ENCODE data around the gene FAM216B.
"Not testable (repeated sequence)": the region's sequence is repeated elsewhere in the genome, so short reads cannot be mapped to it uniquely, and the experiment has no call there.

Gene FAM216B

DNA sequence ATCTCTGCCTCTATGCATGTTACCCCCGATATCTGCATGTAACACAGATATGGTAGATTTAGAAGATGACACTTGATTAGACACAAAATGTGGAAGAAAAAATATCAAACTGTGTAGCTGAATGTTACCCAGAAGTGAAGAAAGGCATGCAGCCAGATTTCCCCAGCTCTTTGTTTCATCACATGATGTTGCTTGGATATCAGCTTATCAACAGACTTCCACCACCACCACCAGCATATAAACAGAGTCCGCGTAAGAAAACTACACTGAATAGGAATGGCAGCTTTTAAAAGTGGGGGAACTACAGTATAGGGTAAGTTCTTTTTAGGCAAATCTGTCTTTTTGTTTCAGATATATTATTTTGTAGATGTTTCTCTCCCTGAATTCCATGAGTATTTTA lies at the start of gene FAM216B:
Gene FAM216B, plus strand, starts transcription at position 233 of the 400 bp plus-strand sequence. CDS start 2,484 bp downstream, outside the sequence.
- no peak for DNase-seq

GRCh38 chr13:42732073-42732472 lies 49.3 kb upstream of the FAM216B start:
- no peak for DNase-seq

- no peak for DNase-seq
These were observed 48.3 kb upstream of the FAM216B start for GRCh38 chr13:42733046-42733445.

DNA sequence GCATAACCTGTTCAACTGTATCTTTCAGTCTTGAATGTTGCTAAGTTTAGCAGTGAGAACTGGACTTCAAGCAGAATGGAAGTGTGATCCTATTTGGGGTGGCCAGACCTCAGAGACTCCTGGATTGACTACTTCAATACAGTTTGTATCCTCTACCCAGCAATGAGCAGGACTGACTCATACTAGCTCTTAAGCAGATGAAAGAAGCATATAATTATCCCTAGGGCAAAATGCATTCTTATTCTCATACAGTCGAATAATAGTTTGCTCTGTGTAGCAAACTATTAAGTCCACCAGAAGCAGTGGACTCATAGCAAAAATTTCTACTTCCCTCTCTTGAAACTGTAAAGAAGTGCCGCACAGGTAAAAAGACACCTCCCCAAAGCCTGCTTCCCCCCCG lies 46.4 kb upstream of the FAM216B start:
- no peak for DNase-seq

DNA sequence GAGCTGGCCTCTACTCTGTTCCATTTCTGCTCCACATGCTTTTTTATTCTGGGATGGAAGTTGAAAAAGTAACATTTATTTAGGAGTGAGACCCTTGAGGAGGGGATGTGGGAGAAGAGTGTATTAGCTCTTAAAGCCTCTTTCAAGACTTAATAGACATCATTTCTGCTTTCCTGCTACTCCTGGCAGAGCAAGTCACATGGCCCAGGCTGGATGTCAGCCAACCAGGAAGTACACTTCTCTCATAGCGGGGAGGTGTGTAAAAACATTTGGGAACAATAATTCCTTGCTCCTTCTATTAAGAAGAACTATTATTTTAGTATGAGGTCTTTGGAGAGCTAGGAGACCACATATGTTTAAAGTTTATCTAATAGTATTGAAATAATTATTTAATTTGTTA lies 40.6 kb upstream of the FAM216B start:
- DNase-seq = no peak

GRCh38 chr13:42741914-42742313 lies 39.5 kb upstream of the FAM216B start:
- DNase-seq = no peak

DNA sequence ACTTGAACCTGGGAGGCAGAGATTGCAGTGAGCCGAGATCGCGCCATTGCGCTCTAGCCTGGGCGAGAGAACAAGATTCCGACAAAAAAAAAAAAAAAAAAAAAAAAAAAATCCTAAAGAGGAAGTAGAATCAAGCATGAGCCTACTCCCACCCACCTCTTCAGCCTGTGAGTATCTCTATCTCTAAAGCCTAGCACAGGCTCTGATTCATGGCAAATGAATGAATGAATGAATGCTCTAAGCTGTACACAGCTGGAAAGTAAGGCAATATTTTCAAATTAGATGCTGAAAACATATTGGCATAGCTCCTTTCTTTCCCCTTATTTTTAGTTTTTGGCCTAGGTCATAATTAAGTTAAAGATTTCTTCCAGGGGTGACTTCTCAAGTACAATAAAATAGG lies 35.7 kb upstream of the FAM216B start:
- DNase-seq = no peak

DNA sequence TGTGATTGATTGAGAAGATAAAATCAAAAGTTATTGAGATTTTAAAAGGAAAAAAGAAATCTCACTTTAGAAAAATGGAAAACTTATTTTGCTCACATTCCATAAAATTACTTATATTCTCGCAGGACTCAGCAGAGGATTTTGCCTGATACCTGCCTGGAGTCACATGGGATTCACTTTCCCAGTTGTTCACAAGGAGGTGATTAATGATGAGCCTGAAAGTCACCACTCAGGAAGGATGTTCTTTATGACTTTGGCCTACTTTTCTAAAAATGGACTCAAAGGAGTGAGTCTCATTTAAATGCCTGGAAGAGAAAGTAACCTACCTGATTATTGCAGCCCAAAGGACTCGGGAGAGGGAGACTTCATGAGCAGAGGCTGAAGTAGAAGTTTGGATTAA lies 34.5 kb upstream of the FAM216B start:
- DNase-seq = no peak

- no peak for DNase-seq
These were observed 33.9 kb upstream of the FAM216B start for GRCh38 chr13:42747399-42747873.

- DNase-seq = no peak
These were observed 30.6 kb upstream of the FAM216B start for GRCh38 chr13:42750794-42751193.

- DNase-seq = no peak
These were observed 29.7 kb upstream of the FAM216B start for GRCh38 chr13:42751693-42752092.

GRCh38 chr13:42752731-42753130 lies 28.7 kb upstream of the FAM216B start:
- no peak for DNase-seq

DNA sequence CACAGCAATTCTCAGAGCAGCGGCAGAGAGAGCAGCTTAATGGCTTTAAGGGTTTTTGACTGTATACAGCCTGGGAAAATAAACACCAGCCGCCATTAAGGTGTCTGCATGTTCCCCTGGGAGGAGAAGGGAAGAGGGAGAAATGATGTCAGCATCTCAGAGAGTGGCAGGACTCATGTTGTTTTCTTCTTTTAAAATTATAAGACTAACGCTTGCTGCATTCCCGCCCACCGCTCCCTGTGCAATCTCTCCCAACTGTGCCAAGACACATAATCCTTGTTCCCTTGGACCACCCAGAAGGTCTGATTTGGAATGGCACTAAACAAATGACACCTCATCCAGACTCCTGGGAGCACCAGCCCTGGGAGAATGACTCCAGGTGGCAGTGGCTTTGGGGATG lies 27.7 kb upstream of the FAM216B start:
- no peak for DNase-seq

- no peak for DNase-seq
These were observed 26.4 kb upstream of the FAM216B start for GRCh38 chr13:42754801-42755510.

DNA sequence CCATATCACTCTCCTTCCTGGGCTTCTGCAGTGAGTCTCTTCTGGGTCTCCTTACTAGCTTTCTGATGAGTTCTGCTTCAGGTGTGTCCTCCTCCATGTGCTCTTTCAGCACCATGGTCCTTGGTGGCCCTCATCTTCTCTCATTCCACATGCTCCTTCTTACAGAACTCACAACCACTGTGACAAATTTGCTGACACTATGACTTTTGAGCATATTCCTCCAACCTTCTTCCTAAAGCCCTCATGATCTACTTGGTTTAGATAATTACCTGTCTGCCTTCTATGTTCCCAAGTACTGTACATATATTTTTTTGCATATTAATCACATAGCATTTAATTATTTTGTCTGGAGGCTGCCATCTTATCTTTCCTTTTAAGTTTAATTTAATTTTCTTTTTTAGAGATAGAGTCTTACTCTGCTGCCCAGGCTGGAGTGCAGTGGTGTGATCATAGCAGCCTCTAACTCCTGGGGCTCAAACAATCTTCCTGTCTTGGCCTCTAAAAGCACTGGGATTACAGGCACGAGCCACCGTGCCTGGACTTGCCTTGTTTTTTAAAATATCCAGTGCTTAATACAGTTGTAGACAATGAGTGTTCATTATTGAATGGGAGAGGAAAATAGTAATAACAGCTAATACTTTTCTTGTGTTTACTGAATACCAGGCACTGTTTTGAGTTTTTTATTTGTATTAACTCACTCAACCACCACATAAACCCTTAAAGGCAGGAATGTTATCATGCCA lies 23.5 kb upstream of the FAM216B start:
- no peak for DNase-seq

GRCh38 chr13:42758515-42758914 lies 22.9 kb upstream of the FAM216B start:
- DNase-seq = no peak

DNA sequence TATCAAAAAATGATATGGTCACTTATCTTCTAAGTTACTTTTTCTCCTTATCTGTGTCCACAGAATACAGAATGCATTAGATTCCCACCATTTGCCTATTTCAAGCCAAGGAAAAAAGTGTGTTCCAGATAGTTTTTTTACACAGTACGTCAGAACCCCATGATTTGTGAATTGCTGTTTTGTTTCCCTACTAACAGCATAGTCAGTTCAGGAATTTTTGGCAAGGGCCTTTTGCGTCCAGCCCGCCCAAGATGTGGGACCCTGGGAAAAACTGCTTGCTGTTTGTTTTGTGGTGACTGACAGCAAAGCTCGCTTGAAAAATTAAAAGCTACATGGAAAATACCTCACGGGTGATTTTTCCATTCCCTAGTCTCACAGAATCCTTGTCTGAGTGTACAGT lies 20.4 kb upstream of the FAM216B start:
- no peak for DNase-seq

DNA sequence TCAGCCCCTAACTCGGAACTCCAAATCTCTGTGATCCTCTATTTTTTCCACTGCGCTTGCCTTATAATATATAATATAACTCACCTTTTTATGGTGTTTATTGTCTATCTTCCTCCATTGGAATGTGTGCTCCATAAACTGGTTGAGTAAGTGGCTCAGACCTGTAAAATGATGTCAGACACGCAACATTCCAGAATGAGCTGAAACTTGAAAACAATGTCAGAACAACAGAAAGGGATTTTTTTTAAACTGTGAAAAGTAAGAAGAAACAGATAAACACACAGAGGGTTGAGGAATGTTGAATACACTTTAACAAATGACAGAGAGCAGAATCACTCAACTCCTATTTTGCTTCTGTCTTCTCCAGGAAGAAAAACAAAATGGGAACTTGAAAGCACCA lies 19.1 kb upstream of the FAM216B start:
- DNase-seq = no peak

DNA sequence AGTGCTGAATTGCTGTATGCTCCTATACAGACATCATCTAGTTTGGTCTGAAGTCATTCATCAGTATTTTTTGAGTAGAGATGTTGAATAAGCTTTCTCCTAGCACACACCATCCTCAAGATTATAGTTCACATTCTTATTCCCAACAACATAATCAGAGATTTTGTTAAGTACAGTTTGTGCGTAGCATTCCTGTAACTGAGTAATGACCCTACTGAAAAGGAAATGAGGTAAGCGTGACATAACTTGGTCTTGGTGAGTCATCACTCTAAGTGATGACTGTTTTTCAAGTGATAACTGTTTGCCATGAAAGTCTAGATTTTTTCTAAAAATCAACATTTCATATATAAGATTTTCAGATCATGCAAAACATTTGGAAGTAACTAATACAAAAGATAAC lies 18.5 kb upstream of the FAM216B start:
- DNase-seq = no peak

- no peak for DNase-seq
These were observed 15.4 kb upstream of the FAM216B start for GRCh38 chr13:42766016-42766415.

DNA sequence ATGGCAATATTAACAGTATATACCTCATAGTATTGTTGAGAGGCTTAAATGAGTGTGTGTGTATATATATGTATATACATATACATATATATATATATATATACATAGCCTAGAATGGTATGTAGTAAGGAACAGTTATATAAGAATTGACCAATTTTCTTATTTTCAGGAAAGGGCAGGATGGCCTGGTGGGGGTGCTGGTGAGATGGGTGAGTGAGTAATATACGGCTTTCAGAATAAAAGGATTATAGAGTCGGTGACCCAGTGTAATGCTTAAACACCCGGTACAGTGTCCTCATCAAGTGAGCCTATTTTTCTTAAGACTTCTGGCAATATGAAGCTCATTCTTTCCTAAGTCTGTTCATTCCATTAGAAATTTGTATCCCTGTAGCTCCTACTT lies 11.7 kb upstream of the FAM216B start:
- DNase-seq = no peak

DNA sequence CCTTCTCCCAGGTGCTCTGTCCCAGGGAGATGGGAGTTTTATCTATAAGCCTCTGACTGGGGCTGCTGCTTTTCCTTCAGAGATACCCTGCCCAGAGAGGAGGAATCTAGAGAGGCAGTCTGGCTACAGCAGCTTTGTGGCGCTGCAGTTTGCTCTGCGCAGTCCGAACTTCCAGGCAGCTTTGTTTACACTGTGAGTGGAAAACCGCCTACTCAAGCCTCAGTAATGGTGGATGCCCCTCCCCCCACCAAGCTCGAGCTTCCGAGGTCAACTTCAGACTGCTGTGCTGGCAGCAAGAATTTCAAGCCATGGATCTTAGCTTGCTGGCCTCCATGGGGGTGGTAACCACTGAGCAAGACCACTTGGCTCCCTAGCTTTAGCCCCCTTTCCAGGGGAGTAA lies 4.8 kb upstream of the FAM216B start:
- DNase-seq = not testable (repeated sequence)

- DNase-seq = no peak
These were observed 3.9 kb upstream of the FAM216B start for GRCh38 chr13:42777467-42777866.

DNA sequence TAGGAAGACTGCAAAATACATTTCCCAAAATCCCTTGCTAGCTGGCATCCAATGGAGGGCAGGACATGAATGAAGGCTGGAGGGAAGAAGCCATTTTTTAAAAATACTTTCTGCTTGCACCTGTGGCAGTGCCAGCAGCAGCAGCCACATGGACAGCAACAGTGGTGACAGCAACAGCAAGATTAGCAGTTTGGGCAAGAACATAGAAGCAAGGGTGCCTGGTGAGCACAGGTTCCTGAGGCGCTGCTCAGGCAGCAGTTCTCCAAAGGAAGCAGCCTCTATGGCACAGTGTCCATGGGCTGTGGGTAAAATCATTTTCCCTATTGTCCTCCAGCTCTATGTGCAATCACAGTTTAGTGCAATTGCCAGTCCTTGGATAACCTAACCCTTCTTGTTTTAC lies 1.3 kb upstream of the FAM216B start:
- no peak for DNase-seq

- DNase-seq = no peak
These were observed 5.3 kb downstream of the FAM216B start for GRCh38 chr13:42786715-42787114.
